Mesothelial cell of epicardium (in vitro differentiated cells): ENCODE results near the gene MEF2C. TPM values are rescaled to one million over a fixed set of nuclear protein-coding genes. Genes with fewer than 3 reads are reported as not detected.

Source experiments
- DNase-seq, 2 experiments: peaks; one replicate each; pipeline ENCODE4 v3.0.0; 2021; ENCODE audit warnings: low spot score in 2 of 2; ENCODE audit not compliant: unreplicated experiment in 2 of 2
- H3K27ac Mint-ChIP-seq: 2 replicates; pipeline ENCODE4 v1.8.0; 2021; ENCODE audit warnings: mixed read lengths
- H3K27me3 Mint-ChIP-seq: 2 replicates; pipeline ENCODE4 v1.8.0; 2021; ENCODE audit warnings: low read depth, mixed read lengths
- H3K36me3 Mint-ChIP-seq: 2 replicates; pipeline ENCODE4 v1.8.0; 2021; ENCODE audit warnings: mixed read lengths
- H3K4me1 Mint-ChIP-seq: 2 replicates; pipeline ENCODE4 v1.8.0; 2021; ENCODE audit warnings: mixed read lengths
- H3K4me3 Mint-ChIP-seq: 2 replicates; pipeline ENCODE4 v1.8.0; 2021; ENCODE audit warnings: mild to moderate bottlenecking, moderate library complexity, mixed read lengths
- H3K9me3 Mint-ChIP-seq: 2 replicates; pipeline ENCODE4 v1.8.0; 2021; ENCODE audit warnings: mixed read lengths
- total RNA-seq: library from RNA; stranded (reverse); gene quantifications from 3 replicates; pipeline ENCODE4 v1.2.1, GENCODE V29; 2021
- TF ChIP-seq, protein P1 (sequence below): fragments of 200-600 bp; sonication (generic); IDR thresholded peaks from one replicate; pipeline ENCODE4 v1.5.0; 2021; ENCODE audit warnings: antibody characterized with exemption; ENCODE audit not compliant: unreplicated experiment

The MEF2C gene
- total RNA-seq, 1 donor from 2014 or later, result 9.1 TPM

DNA sequence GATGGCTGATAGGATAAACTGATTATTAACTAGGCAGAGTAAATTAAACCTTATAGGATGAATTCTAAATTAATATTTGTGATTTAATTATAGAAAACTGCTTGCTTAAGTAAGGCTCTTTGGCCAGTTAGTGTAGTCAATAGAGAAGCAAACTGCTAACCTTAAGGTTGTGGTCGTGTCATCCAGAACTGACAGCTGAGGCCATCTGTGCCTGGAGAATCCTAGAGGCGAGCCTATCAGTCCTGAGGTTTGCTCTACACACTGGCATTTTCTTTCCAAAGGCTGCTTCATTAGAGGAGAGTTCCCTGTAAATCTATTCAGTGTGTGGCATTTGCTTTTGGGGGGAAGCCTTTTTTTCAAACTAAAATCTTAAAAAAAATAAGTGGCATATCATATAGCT is 169.2 kb downstream of the MEF2C start:
- no peak for DNase-seq
- H3K27ac Mint-ChIP-seq, result no peak overlapping the region
- H3K9me3 Mint-ChIP-seq, result no peaks in the 10 kb centered on the region
- H3K4me1 Mint-ChIP-seq, result no peaks in the 10 kb centered on the region
- TF ChIP-seq, protein P1, sequence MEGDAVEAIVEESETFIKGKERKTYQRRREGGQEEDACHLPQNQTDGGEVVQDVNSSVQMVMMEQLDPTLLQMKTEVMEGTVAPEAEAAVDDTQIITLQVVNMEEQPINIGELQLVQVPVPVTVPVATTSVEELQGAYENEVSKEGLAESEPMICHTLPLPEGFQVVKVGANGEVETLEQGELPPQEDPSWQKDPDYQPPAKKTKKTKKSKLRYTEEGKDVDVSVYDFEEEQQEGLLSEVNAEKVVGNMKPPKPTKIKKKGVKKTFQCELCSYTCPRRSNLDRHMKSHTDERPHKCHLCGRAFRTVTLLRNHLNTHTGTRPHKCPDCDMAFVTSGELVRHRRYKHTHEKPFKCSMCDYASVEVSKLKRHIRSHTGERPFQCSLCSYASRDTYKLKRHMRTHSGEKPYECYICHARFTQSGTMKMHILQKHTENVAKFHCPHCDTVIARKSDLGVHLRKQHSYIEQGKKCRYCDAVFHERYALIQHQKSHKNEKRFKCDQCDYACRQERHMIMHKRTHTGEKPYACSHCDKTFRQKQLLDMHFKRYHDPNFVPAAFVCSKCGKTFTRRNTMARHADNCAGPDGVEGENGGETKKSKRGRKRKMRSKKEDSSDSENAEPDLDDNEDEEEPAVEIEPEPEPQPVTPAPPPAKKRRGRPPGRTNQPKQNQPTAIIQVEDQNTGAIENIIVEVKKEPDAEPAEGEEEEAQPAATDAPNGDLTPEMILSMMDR, result no peak
- no peak overlapping the region for H3K4me3 Mint-ChIP-seq
- peaks cover 1% of the 10 kb centered on the region for H3K27me3 Mint-ChIP-seq
- no peaks in the 10 kb centered on the region for H3K36me3 Mint-ChIP-seq

DNA sequence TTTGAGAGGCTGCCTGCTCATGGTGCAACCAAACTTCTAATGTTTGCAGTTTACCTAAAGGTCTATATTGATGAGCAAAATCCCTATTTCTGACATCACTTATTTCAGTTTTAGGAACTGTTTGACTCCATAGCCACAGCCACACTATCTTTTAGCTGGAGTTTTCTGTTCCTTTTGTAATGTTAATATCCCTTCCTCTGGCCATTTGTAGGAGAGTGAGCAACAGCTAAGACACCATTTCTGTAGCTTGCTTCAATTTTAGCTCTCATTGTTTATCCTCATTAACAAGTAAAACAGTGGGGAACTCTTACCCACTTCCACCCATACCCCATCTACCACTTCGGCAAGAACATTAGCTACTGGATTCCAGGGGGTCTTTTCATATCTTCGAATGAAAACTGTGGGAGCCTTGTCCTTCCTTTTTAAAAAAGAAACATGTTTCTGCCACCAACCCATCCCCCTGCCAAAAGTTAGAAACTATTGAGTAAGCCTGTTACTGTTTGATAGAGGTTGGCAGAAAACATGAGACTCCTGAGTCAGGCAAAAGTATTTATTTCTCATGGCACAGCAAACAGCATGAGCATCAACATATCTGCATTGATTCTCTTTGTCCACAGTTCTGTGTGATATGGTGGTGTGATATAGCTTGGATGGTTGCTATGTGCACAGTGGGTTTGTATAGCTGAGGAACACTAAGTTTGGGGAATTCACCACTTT is 174.1 kb downstream of the MEF2C start:
- Mint-ChIP-seq H3K9me3 (no peaks in the 10 kb centered on the region), H3K27me3 (peaks cover 8% of the 10 kb centered on the region), H3K4me1 (no peaks in the 10 kb centered on the region), H3K36me3 (no peaks in the 10 kb centered on the region), H3K27ac (no peak overlapping the region), H3K4me3 (no peak overlapping the region)
- TF ChIP-seq, protein P1, result no peak
- no peak for DNase-seq

DNA sequence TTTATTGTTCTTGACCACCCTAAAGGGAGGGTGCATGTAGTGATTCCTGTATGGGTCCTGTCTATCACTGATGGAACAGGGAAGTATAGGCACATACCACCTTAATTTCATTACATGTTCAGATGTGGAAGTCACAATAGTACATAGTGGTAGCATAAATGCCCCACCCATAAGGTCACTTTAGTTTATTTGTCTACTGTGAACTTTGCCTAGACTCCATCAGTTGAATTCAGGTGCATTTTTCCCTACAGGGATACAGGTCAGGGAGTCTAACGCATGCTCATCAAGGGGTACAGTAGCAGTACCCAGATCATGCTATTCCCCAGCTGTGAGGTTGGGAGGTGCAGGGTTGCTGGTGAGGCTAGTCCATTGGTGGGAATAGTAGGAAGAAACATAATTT is 175.0 kb downstream of the MEF2C start:
- no peak overlapping the region for H3K27ac Mint-ChIP-seq
- no peaks in the 10 kb centered on the region for H3K9me3 Mint-ChIP-seq
- H3K27me3 Mint-ChIP-seq, result peaks cover 9% of the 10 kb centered on the region
- no peaks in the 10 kb centered on the region for H3K36me3 Mint-ChIP-seq
- no peak for DNase-seq
- H3K4me3 Mint-ChIP-seq, result no peak overlapping the region
- H3K4me1 Mint-ChIP-seq, result no peaks in the 10 kb centered on the region
- TF ChIP-seq, protein P1, result no peak

DNA sequence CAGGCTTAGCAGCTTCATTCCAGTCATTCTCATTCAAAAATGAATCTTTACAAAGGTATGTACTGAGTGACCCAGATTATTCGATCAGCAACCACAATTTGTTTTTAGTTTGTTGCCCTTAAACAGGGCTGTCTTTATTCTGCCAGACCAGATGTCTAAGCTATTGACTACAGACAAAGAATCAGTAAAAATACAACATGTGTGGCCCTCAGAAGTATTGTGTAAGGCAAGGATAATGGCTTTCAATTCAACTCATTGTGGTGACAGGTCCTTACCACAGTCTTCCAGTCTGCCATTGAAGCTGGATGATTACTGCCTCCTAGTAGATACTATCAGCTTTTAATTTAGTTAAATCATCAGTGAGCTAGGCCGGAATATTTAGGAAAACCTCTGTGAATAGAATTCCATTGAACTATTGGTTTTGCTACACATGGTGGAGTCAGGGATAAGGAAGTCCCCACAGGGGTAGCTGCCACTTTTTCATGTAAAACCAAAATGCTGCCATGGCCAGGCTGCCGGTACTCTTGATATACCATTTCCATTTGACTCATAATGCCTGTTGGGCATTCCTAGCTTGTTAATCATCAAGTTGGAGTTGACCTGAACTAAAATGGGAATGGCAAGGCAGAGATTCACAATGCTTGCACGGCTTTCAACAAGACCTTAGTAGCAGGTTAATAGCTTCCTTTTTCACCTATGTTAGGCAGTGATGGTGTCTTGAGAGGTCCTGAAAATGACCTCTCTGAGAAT is 175.6 kb downstream of the MEF2C start:
- Mint-ChIP-seq H3K27ac (no peak overlapping the region), H3K4me1 (no peaks in the 10 kb centered on the region), H3K36me3 (no peaks in the 10 kb centered on the region), H3K9me3 (no peaks in the 10 kb centered on the region), H3K4me3 (no peak overlapping the region), H3K27me3 (peaks cover 12% of the 10 kb centered on the region)
- TF ChIP-seq, protein P1, result no peak
- no peak for DNase-seq

DNA sequence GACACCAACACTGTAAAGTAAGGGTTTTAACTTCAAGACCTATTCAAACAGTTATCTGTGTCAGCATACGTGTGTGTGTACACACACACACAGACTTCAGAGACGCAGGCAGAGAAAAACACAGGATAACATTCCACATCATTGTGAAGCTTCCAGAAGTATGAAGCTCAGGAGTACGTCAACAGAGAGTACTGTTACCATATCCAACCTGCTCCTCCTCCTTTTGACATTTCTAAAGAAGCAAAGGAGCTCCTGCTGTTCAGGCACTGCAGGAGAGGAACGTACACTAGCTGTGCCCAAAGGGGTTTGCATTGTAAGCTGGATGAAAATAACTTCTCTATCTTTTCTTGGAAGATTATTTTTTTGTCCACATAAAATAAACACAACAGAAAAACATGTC is 180.7 kb downstream of the MEF2C start:
- Mint-ChIP-seq H3K27me3 (peaks cover 56% of the 10 kb centered on the region), H3K9me3 (no peaks in the 10 kb centered on the region), H3K4me1 (no peaks in the 10 kb centered on the region), H3K27ac (no peak overlapping the region), H3K36me3 (no peaks in the 10 kb centered on the region), H3K4me3 (no peak overlapping the region)
- TF ChIP-seq, protein P1, result no peak
- DNase-seq, result no peak
